Measurements from ENCODE around the gene ART4.
A peak's percentile ranks its signal among the peaks of the same experiment; 100 is the strongest.

ART4 gene

DNA sequence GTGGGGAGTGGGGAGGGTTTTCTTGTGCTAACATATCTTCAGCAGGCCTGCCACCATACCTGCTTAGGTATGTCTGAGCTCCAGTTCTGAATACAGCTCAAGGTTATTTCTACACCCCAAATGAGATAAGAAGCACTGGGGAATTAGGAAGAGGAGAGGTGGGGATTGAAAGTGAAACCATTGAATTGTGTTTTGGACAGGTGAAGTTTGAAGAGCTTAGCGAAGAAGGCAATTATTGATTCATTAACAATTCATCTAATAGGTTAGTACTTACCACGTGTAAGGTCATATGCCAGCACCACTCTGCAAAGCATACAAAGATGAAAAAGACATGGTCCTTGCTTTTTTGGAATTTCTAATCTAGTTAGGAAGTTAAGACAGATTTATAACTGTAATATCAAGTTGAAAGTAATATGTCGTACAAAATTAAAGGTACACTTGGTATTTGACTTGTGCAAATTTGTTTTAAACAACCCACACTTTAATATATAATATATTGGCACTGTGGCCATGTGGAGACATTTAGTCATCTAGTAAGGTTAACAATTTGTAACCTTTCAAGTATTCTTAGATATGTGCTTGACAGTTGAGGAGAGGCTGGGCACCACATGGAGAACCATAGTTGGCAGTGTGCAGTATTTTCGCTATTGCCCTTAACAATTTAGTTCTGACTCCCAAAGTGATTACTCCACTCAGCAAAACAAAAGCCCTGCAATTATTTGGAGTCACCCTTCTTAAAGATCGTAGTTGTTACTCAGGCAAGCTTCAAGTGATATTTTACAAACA is 33.0 kb downstream of the ART4 start:
- no peak for DNase-seq (ENCODE audit: low spot score)

DNA sequence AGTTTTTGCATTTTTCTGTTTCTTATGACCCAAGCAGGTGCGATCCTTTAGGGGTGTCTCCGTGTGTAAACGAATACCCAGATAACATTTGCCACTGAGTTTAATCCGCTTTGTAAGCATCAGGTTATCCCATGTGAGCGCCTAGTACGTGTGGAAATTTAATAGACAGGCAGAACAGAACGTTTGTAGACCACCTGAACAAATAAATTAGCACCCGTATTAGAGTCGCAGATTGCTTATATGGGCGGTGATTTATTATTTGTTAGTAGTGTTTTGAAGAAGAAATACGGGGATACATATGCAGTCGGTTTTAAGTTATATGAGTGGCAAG is 39.5 kb downstream of the ART4 start:
- DNase-seq (ENCODE audit: low spot score), result no peak

DNA sequence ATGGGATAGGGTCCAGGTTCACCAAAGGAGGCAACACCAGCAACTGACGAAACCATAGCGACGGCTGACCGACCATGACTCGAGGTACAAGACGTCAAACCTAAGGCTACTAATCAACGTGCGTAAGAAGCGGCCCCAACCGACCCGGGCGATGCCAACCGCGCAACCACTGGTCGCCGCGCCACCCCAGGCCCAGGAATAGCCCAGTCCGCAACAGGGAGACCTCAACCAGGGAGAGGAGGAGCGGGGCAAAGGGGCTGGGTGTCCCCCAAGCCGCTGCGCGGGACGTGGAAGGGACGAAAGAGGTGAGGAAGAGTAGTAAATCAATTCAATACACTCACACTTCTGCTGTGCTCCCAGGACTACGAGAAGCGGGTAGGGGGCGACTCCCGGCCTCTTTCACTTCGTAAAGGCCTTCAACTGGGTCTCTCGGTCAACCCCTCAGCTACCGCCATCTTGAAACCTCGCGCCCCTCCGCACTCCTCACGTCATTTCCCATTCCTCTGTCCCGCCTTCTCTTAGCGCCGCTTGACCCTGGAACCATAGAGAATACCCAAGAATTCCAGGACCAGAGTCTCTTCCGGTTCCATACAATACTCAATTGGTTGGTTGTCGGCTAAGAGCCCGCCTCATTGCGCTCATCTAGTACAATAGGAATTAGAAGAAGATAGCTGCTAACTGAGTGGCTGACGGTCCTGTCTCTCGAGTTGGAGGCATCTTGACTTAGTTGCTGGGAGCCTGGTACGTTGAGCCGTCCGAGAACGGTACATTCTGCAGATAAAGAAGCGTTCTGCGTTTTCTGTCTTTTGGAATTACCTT is 40.1 kb downstream of the ART4 start, which contains the start of the genes C12orf60 and WBP11:
Gene C12orf60 (plus strand): TSS at position 660 of the 819 bp plus-strand sequence. CDS start 19,266 bp downstream, outside the sequence.
Gene WBP11 (minus strand): TSS at position 468 of the 819 bp plus-strand sequence. CDS start 2,095 bp downstream, outside the sequence.
- peak; percentile 92 for DNase-seq (ENCODE audit: low spot score)

DNA sequence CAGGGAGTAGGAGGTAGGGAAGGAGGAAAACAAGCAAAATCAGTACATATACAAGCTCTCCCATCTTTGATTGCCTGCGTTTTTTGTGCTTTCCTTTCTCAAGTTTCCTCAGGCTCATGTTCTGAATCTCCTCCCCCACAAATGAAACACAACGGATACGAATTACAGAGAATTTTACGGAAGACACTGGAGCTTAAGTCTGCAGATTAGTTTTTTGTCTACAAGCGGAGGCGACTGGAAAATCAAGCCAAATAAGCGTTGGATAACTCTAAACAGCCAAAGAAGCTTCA is 40.7 kb downstream of the ART4 start:
- no peak for DNase-seq (ENCODE audit: low spot score)

GRCh38 chr12:14802247-14802646 is 41.1 kb downstream of the ART4 start:
- no peak for DNase-seq (ENCODE audit: low spot score)

DNA sequence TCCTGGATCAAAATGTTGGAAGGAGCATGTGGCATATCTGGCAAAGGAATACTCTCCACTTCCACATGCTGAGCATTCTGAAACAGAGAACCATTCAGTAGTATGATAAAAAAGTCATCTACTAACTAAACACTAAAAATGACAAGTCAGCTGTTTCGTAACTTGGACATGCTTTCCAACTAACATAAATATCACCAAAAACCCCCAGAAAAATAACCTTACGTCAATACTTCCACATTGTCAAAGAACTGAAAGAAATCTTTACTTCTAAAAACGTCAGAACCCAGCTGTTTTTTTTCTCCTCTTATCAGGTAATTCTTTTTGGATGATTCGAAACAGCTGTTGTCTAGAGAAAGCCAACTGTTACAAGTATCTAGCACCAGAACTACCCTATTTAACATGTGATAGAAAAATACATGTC is 48.3 kb downstream of the ART4 start:
- DNase-seq (ENCODE audit: low spot score), result no peak

DNA sequence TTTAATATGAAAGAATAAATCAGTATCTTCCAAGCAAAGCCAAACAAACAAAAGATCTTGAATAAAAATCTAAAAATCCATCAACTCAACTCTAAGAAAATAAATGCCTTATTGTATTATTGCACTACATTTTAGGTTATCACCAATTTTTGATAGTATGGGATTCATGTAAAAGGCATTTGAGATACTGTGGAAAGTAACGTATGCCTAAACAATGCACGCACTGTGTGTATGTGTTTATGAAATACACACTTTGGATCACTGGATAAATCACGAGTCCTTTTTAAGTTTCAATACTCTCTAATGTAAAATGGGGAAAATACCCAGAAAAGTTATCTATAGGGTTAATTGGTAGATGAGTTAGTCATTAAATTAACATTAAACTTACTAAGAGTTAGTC is 57.8 kb downstream of the ART4 start:
- no peak for DNase-seq (ENCODE audit: low spot score)

GRCh38 chr12:14784471-14784870 is 58.9 kb downstream of the ART4 start:
- DNase-seq (ENCODE audit: low spot score), result no peak

GRCh38 chr12:14782756-14783155 is 60.6 kb downstream of the ART4 start:
- no peak for DNase-seq (ENCODE audit: low spot score)

- DNase-seq (ENCODE audit: low spot score), result no peak
These were observed 61.8 kb downstream of the ART4 start for GRCh38 chr12:14781563-14781962.

GRCh38 chr12:14780859-14781258 is 62.5 kb downstream of the ART4 start:
- DNase-seq (ENCODE audit: low spot score), result no peak

- no peak for DNase-seq (ENCODE audit: low spot score)
These were observed 63.5 kb downstream of the ART4 start for GRCh38 chr12:14779834-14780233.

- DNase-seq (ENCODE audit: low spot score), result no peak
These were observed 66.1 kb downstream of the ART4 start for GRCh38 chr12:14777271-14777670.

- DNase-seq (ENCODE audit: low spot score), result no peak
These were observed 66.9 kb downstream of the ART4 start for GRCh38 chr12:14776236-14776961.

GRCh38 chr12:14775636-14775980 is 67.7 kb downstream of the ART4 start:
- no peak for DNase-seq (ENCODE audit: low spot score)
